Neural cell (in vitro differentiated cells): ENCODE measurements around the gene B4GALT5. TPM values are rescaled to one million over a fixed set of nuclear protein-coding genes. Genes with fewer than 3 reads are reported as not detected.

Source experiments
- H2AFZ ChIP-seq: fragments of 200-600, 300-800 bp; sonication (generic), shearing (Covaris generic); 2 replicates; pipeline ENCODE4 v1.6.0; 2014; ENCODE audit warnings: low read depth, mild to moderate bottlenecking, antibody characterized with exemption, low read length, moderate library complexity
- H3F3A ChIP-seq: fragments of 200-600 bp; shearing (Covaris generic); 2 replicates; pipeline ENCODE4 v1.6.1; 2016; ENCODE audit warnings: mild to moderate bottlenecking, moderate library complexity, mixed read lengths, antibody characterized with exemption, low read length; ENCODE audit not compliant: insufficient read depth, poor library complexity, severe bottlenecking
- H3K27ac ChIP-seq: fragments of 200-600, 300-800 bp; sonication (generic), shearing (Covaris generic); 2 replicates; pipeline ENCODE4 v1.5.1; 2014; ENCODE audit warnings: mild to moderate bottlenecking, low read length, moderate library complexity
- H3K27me3 ChIP-seq: fragments of 300-800, 200-600 bp; sonication (generic), shearing (Covaris generic); 2 replicates; pipeline ENCODE4 v1.6.0; 2014; ENCODE audit warnings: mild to moderate bottlenecking, low read depth, low read length, moderate library complexity; ENCODE audit not compliant: insufficient read depth
- H3K36me3 ChIP-seq: fragments of 300-800, 200-600 bp; sonication (generic), shearing (Covaris generic); 2 replicates; pipeline ENCODE4 v1.5.1; 2014; ENCODE audit warnings: mild to moderate bottlenecking, antibody characterized with exemption, low read length, moderate library complexity; ENCODE audit not compliant: insufficient read depth
- H3K4me2 ChIP-seq: fragments of 300-800, 200-600 bp; sonication (generic), shearing (Covaris generic); 2 replicates; pipeline ENCODE4 v1.6.0; 2014; ENCODE audit warnings: mild to moderate bottlenecking, low read length
- H3K4me3 ChIP-seq: fragments of 300-800, 200-600 bp; sonication (generic), shearing (Covaris generic); 2 replicates; pipeline ENCODE4 v1.5.1; 2014; ENCODE audit warnings: mild to moderate bottlenecking, low read length, moderate library complexity
- H3K79me2 ChIP-seq: fragments of 200-600 bp; shearing (Covaris generic); replicated peaks from 2 replicates; pipeline ENCODE4 v1.6.0; 2014; ENCODE audit warnings: mild to moderate bottlenecking, low read length, moderate library complexity; ENCODE audit not compliant: insufficient read depth
- H3K9ac ChIP-seq: fragments of 300-800, 200-600 bp; sonication (generic), shearing (Covaris generic); 2 replicates; pipeline ENCODE4 v1.6.1; 2016; ENCODE audit warnings: mild to moderate bottlenecking, low read length, mixed read lengths
- H3K9me2 ChIP-seq: fragments of 200-600 bp; shearing (Covaris generic); 2 replicates; pipeline ENCODE4 v1.6.1; 2016; ENCODE audit warnings: mild to moderate bottlenecking, low read length, mixed read lengths; ENCODE audit not compliant: insufficient read depth
- H3K9me3 ChIP-seq: fragments of 200-600, 300-800 bp; sonication (generic), shearing (Covaris generic); 2 replicates; pipeline ENCODE4 v1.6.1; 2016; ENCODE audit warnings: mild to moderate bottlenecking, mixed run types, low read length, moderate library complexity, mixed read lengths
- H4K20me1 ChIP-seq: fragments of 200-600 bp; shearing (Covaris generic); 2 replicates; pipeline ENCODE4 v1.6.1; 2016; ENCODE audit warnings: mild to moderate bottlenecking, mixed run types; ENCODE audit not compliant: insufficient read depth
- CTCF ChIP-seq: fragments of 450-650 bp; IDR thresholded peaks from 2 replicates; pipeline ENCODE4 v1.5.1; 2014; ENCODE audit warnings: antibody characterized with exemption, mild to moderate bottlenecking, moderate library complexity; ENCODE audit not compliant: poor library complexity, severe bottlenecking
- EP300 ChIP-seq: fragments of 450-650 bp; conservative IDR thresholded peaks from 2 replicates; pipeline ENCODE4 v1.6.1; 2014; ENCODE audit warnings: antibody characterized with exemption, mild to moderate bottlenecking, moderate library complexity; ENCODE audit not compliant: poor library complexity, severe bottlenecking
- EZH2 ChIP-seq: fragments of 200-600, 300-800 bp; shearing (Covaris generic), sonication (generic); IDR thresholded peaks from 2 replicates; pipeline ENCODE4 v1.6.1; 2014; ENCODE audit warnings: antibody characterized with exemption, low read length, borderline replicate concordance, mild to moderate bottlenecking; ENCODE audit not compliant: insufficient read depth, poor library complexity, severe bottlenecking
- MXI1 ChIP-seq: fragments of 450-650 bp; conservative IDR thresholded peaks from 2 replicates; pipeline ENCODE4 v1.6.1; 2014; ENCODE audit warnings: antibody characterized with exemption, mild to moderate bottlenecking; ENCODE audit not compliant: poor library complexity, severe bottlenecking
- POLR2AphosphoS5 ChIP-seq: IDR thresholded peaks from 2 replicates; pipeline ENCODE4 v1.6.1; 2012
- RAD21 ChIP-seq: fragments of 450-650 bp; conservative IDR thresholded peaks from 2 replicates; pipeline ENCODE4 v1.6.1; 2014; ENCODE audit warnings: antibody characterized with exemption, mild to moderate bottlenecking, moderate library complexity
- REST ChIP-seq: IDR thresholded peaks from 2 replicates; pipeline ENCODE4 v1.6.1; 2012; ENCODE audit warnings: borderline replicate concordance
- SMC3 ChIP-seq: fragments of 450-650 bp; conservative IDR thresholded peaks from 2 replicates; pipeline ENCODE4 v1.6.1; 2014; ENCODE audit warnings: antibody characterized with exemption, mild to moderate bottlenecking, moderate library complexity; ENCODE audit not compliant: poor library complexity
- TAF1 ChIP-seq: IDR thresholded peaks from 2 replicates; pipeline ENCODE4 v1.6.1; 2012; ENCODE audit warnings: low read depth
- polyA plus RNA-seq: library from polyadenylated mRNA; depleted of rRNA; stranded (reverse); fragments of >200 nt; gene quantifications from 2 replicates; pipeline ENCODE4 v1.2.3, GENCODE V29; 2014

The B4GALT5 gene
- polyA plus RNA-seq, 1 donor from 2014 or later, result 34.7 TPM

- Histone ChIP-seq H3F3A (no peaks in the 10 kb centered on the region), H3K79me2 (no peaks in the 10 kb centered on the region), H3K27ac (no peak overlapping the region), H2AFZ (no peak overlapping the region), H3K4me3 (no peak overlapping the region), H3K9me2 (no peaks in the 10 kb centered on the region), H4K20me1 (no peaks in the 10 kb centered on the region), H3K36me3 (no peaks in the 10 kb centered on the region), H3K9ac (no peak overlapping the region), H3K27me3 (no peaks in the 10 kb centered on the region), H3K4me2 (no peak overlapping the region), H3K9me3 (no peaks in the 10 kb centered on the region)
- TF ChIP-seq TAF1 (no peak), REST (no peak), CTCF (no peak), SMC3 (no peak), POLR2AphosphoS5 (no peak), EZH2 (no peak), EP300 (no peak), RAD21 (no peak), MXI1 (no peak)
Measured at GRCh38 chr20:49583669-49584417, 129.8 kb downstream of the B4GALT5 start.

DNA sequence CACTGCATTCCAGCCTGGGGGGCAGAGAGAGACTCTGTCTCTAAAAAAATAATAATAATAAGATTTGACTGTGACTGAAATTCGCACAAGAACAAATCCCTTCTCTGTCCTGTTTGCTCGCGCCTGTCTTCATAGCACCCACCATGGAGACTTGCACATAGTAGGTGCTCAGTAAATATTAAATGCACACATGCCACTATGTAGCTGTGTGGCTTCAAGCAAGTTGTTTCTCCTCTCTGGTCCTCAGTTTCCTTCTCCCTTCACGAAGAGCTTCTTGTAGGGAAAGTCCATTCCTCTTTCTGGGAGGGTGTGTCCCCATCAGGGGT lies 130.4 kb downstream of the B4GALT5 start:
- no peaks in the 10 kb centered on the region for H3F3A ChIP-seq
- no peak overlapping the region for H3K4me2 ChIP-seq
- H4K20me1 ChIP-seq, result no peaks in the 10 kb centered on the region
- no peaks in the 10 kb centered on the region for H3K9me2 ChIP-seq
- H3K36me3 ChIP-seq, result no peaks in the 10 kb centered on the region
- no peak overlapping the region for H3K27ac ChIP-seq
- H3K27me3 ChIP-seq, result no peaks in the 10 kb centered on the region
- H3K9ac ChIP-seq, result no peak overlapping the region
- H3K9me3 ChIP-seq, result no peaks in the 10 kb centered on the region
- no peak overlapping the region for H2AFZ ChIP-seq
- no peak overlapping the region for H3K4me3 ChIP-seq
- TF ChIP-seq SMC3 (no peak), EZH2 (no peak), TAF1 (no peak), REST (no peak), EP300 (no peak), RAD21 (no peak), CTCF (no peak), MXI1 (no peak), POLR2AphosphoS5 (no peak)
- H3K79me2 ChIP-seq, result no peaks in the 10 kb centered on the region
